Measurements from ENCODE around the gene STEAP3. TPM values are rescaled to one million over a fixed set of nuclear protein-coding genes. Genes with fewer than 3 reads are reported as not detected.

STEAP3 gene
- total and polyA plus RNA-seq, 2 donors (not counting 1 experiment from before 2014, with no cell fraction given), result 1.1 to 1.6 TPM

GRCh38 chr2:119265693-119266066 lies 42.0 kb downstream of the STEAP3 start:
- TF ChIP-seq, protein P1, sequence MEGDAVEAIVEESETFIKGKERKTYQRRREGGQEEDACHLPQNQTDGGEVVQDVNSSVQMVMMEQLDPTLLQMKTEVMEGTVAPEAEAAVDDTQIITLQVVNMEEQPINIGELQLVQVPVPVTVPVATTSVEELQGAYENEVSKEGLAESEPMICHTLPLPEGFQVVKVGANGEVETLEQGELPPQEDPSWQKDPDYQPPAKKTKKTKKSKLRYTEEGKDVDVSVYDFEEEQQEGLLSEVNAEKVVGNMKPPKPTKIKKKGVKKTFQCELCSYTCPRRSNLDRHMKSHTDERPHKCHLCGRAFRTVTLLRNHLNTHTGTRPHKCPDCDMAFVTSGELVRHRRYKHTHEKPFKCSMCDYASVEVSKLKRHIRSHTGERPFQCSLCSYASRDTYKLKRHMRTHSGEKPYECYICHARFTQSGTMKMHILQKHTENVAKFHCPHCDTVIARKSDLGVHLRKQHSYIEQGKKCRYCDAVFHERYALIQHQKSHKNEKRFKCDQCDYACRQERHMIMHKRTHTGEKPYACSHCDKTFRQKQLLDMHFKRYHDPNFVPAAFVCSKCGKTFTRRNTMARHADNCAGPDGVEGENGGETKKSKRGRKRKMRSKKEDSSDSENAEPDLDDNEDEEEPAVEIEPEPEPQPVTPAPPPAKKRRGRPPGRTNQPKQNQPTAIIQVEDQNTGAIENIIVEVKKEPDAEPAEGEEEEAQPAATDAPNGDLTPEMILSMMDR (IDR thresholded peaks at IDR 0.05), result no peak
- no peak for TF ChIP-seq EZH2 (IDR thresholded peaks at IDR 0.05; ENCODE audit: borderline replicate concordance, insufficient read depth, low read depth, low read length, poor library complexity, severe bottlenecking)

DNA sequence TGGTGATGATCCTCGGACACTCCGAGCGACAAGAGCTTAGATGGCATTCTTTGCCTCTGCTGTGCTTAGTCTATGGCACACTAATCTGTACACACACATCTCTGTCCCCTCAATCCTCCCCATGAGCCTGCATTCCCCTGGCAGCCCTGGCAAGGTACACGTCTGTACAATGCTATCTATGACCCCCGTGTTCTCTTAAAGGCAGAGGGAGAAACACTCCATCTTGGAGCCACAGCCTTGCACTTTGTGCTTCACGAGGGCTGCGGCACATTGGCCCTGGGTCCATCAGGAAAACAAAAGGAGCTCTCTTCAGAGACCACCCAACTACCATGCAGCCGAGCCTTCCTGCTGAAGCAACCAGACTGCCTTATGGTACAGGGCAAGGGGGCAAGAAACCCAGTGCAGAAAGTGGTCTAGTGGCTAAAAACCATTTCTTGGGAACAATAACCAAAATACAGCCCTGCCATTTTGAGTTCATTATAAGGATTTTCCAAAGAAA lies 42.5 kb downstream of the STEAP3 start:
- Mint-ChIP-seq H3K27ac (no peak overlapping the region), H3K4me1 (no peaks in the 10 kb centered on the region), H3K9me3 (ENCODE audit: insufficient read depth) (peaks cover 2% of the 10 kb centered on the region), H3K4me3 (no peak overlapping the region), H3K27me3 (peaks cover 15% of the 10 kb centered on the region)
- H3K27ac ChIP-seq (ENCODE audit: low read length in 2 of 2), result no peak overlapping the region
- ATAC-seq (ENCODE audit: low read depth) (no peak), DNase-seq (no peak)
- 94% methylated on average over 8 of the region's 8 CpGs for WGBS (ENCODE audit: insufficient coverage)
- H3K4me2 ChIP-seq (replicated peaks; ENCODE audit: low read depth, low read length, poor library complexity, severe bottlenecking), result no peak overlapping the region
- intact Hi-C loops (cut with micrococcal nuclease), result no loop called here
- H3K4me1 ChIP-seq (ENCODE audit: control insufficient read depth in 2 of 2, insufficient read depth in 2 of 2, low read length in 2 of 2), result no peaks in the 10 kb centered on the region
- no peaks in the 10 kb centered on the region for H3K79me2 ChIP-seq (ENCODE audit: control insufficient read depth, insufficient read depth, low read length)
- H3K36me3 ChIP-seq (replicated peaks in 1 of 2; ENCODE audit: control extremely low read depth in 1 of 2, control insufficient read depth in 1 of 2, extremely low read depth in 1 of 2, insufficient read depth in 2 of 2, low read length in 1 of 2), result no peaks in the 10 kb centered on the region
- H2AFZ ChIP-seq (ENCODE audit: insufficient read depth, low read depth, low read length, poor library complexity, severe bottlenecking), result no peak overlapping the region
- H3K9ac ChIP-seq (ENCODE audit: low read length), result no peak overlapping the region
- H3K9me3 ChIP-seq (ENCODE audit: control extremely low read depth in 1 of 3, control insufficient read depth in 2 of 3, insufficient read depth in 1 of 3, low read length in 2 of 3), result peaks cover 2 to 7% (median 3%) of the 10 kb centered on the region in 3 donors
- H4K20me1 ChIP-seq (ENCODE audit: control insufficient read depth, insufficient read depth, low read length, poor library complexity, severe bottlenecking), result no peaks in the 10 kb centered on the region
- no peak overlapping the region for H3K4me3 ChIP-seq (ENCODE audit: control extremely low read depth in 1 of 5, extremely low read depth in 1 of 5, insufficient read depth in 1 of 5, low read depth in 2 of 5, low read length in 4 of 5)
- TF ChIP-seq, protein P1 (IDR thresholded peaks at IDR 0.05), result no peak
- no peak for TF ChIP-seq EZH2 (IDR thresholded peaks at IDR 0.05; ENCODE audit: borderline replicate concordance, insufficient read depth, low read depth, low read length, poor library complexity, severe bottlenecking)
- ChIA-PET CTCF (interaction anchor here (0.5 to 3.3 kb wide), 3 partner anchors 43 to 1045 kb away, joined by 3 to 27 read pairs (median 3); no protein-coding TSS in a partner anchor), POLR2A (no interaction called here)
- H3K27me3 ChIP-seq (replicated peaks in 1 of 4; ENCODE audit: control extremely low read depth in 1 of 4, control insufficient read depth in 3 of 4, insufficient read depth in 4 of 4, low read length in 3 of 4), result no peaks in the 10 kb centered on the region

More at GRCh38 chr2:119265693-119266066, 42.0 kb downstream of the STEAP3 start:
- Mint-ChIP-seq H3K27ac (no peak overlapping the region), H3K9me3 (ENCODE audit: insufficient read depth) (peaks cover 2% of the 10 kb centered on the region), H3K4me3 (no peak overlapping the region), H3K4me1 (no peaks in the 10 kb centered on the region), H3K27me3 (peaks cover 15% of the 10 kb centered on the region)
- intact Hi-C loops (cut with micrococcal nuclease), result no loop called here
- 89% methylated on average over 6 of the region's 6 CpGs for WGBS (ENCODE audit: insufficient coverage)
- no peaks in the 10 kb centered on the region for H3K36me3 ChIP-seq (replicated peaks in 1 of 2; ENCODE audit: control extremely low read depth in 1 of 2, control insufficient read depth in 1 of 2, extremely low read depth in 1 of 2, insufficient read depth in 2 of 2, low read length in 1 of 2)
- no peak for DNase-seq
- no peaks in the 10 kb centered on the region for H3K27me3 ChIP-seq (replicated peaks in 1 of 4; ENCODE audit: control extremely low read depth in 1 of 4, control insufficient read depth in 3 of 4, insufficient read depth in 4 of 4, low read length in 3 of 4)
- H4K20me1 ChIP-seq (ENCODE audit: control insufficient read depth, insufficient read depth, low read length, poor library complexity, severe bottlenecking), result no peaks in the 10 kb centered on the region
- peaks cover 2 to 7% (median 2%) of the 10 kb centered on the region in 3 donors for H3K9me3 ChIP-seq (ENCODE audit: control extremely low read depth in 1 of 3, control insufficient read depth in 2 of 3, insufficient read depth in 1 of 3, low read length in 2 of 3)
- H3K4me2 ChIP-seq (replicated peaks; ENCODE audit: low read depth, low read length, poor library complexity, severe bottlenecking), result no peak overlapping the region
- no peak for ATAC-seq (ENCODE audit: low read depth)
- no peak overlapping the region for H3K4me3 ChIP-seq (ENCODE audit: control extremely low read depth in 1 of 5, extremely low read depth in 1 of 5, insufficient read depth in 1 of 5, low read depth in 2 of 5, low read length in 4 of 5)
- no peaks in the 10 kb centered on the region for H3K79me2 ChIP-seq (ENCODE audit: control insufficient read depth, insufficient read depth, low read length)
- CTCF ChIA-PET, result interaction anchor here (0.5 to 3.3 kb wide), 3 partner anchors 43 to 1044 kb away, joined by 3 to 27 read pairs (median 3); no protein-coding TSS in a partner anchor
- H3K9ac ChIP-seq (ENCODE audit: low read length), result no peak overlapping the region
- H3K4me1 ChIP-seq (ENCODE audit: control insufficient read depth in 2 of 2, insufficient read depth in 2 of 2, low read length in 2 of 2), result no peaks in the 10 kb centered on the region
- POLR2A ChIA-PET, result no interaction called here
- H2AFZ ChIP-seq (ENCODE audit: insufficient read depth, low read depth, low read length, poor library complexity, severe bottlenecking), result no peak overlapping the region
- H3K27ac ChIP-seq (ENCODE audit: low read length in 2 of 2), result no peak overlapping the region

Data from B cell (primary cell).